Chondrocyte (in vitro differentiated cells): ENCODE data around the gene SUCNR1. TPM values are rescaled to one million over a fixed set of nuclear protein-coding genes. Genes with fewer than 3 reads are reported as not detected.
A peak's percentile ranks its signal among the peaks of the same experiment; 100 is the strongest.

Experiments used
- DNase-seq: peaks from one replicate; pipeline ENCODE4 v3.0.0; 2021; ENCODE audit warnings: mixed read lengths, low spot score
- H3K27ac Mint-ChIP-seq: one replicate; pipeline ENCODE4 v1.8.0; 2021; ENCODE audit warnings: mild to moderate bottlenecking, moderate library complexity, mixed read lengths; ENCODE audit not compliant: unreplicated experiment
- H3K27me3 Mint-ChIP-seq: 2 replicates; pipeline ENCODE4 v1.8.0; 2021; ENCODE audit warnings: low read depth, mixed read lengths
- H3K36me3 Mint-ChIP-seq: 2 replicates; pipeline ENCODE4 v1.8.0; 2021; ENCODE audit warnings: low read depth, mixed read lengths
- H3K4me1 Mint-ChIP-seq: 2 replicates; pipeline ENCODE4 v1.8.0; 2021; ENCODE audit warnings: low read depth, mild to moderate bottlenecking, mixed read lengths
- H3K4me3 Mint-ChIP-seq: one replicate; pipeline ENCODE4 v1.8.0; 2021; ENCODE audit warnings: mild to moderate bottlenecking, moderate library complexity, mixed read lengths; ENCODE audit not compliant: unreplicated experiment
- H3K9me3 Mint-ChIP-seq: 2 replicates; pipeline ENCODE4 v1.8.0; 2021; ENCODE audit warnings: low read depth, mixed read lengths
- total RNA-seq: library from RNA; stranded (reverse); gene quantifications from 3 replicates; pipeline ENCODE4 v1.2.1, GENCODE V29; 2021
- TF ChIP-seq, protein P1 (sequence below): fragments of 200-600 bp; sonication (generic); IDR thresholded peaks from 2 replicates; pipeline ENCODE4 v1.5.0; 2021; ENCODE audit warnings: antibody characterized with exemption, mild to moderate bottlenecking, moderate library complexity

Gene SUCNR1
- total RNA-seq, 1 donor from 2014 or later, result 0.12 TPM

DNA sequence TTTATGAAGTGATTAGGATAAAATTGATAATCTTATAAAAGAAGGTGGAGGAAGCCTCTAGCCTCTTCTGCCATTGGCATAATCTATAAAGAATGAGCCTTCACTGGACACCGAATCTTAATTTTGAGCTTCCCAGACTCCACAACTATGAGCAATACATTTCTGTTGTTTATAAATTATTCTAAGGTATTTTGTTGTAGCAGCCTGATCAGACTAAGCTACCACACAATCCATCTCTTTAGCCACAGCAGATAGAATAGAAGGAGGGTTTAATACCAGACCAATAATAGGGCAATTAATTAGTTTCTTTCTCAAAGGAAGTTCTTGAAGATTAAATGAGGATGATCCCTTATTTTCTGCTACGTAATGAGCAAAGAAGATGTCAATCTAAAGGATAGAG is 33.3 kb downstream of the SUCNR1 start:
- Mint-ChIP-seq H3K4me3 (no peak overlapping the region), H3K27ac (no peak overlapping the region), H3K36me3 (no peaks in the 10 kb centered on the region), H3K4me1 (peaks cover 34% of the 10 kb centered on the region), H3K27me3 (no peaks in the 10 kb centered on the region), H3K9me3 (peaks cover 2% of the 10 kb centered on the region)
- DNase-seq, result no peak
- TF ChIP-seq, protein P1, sequence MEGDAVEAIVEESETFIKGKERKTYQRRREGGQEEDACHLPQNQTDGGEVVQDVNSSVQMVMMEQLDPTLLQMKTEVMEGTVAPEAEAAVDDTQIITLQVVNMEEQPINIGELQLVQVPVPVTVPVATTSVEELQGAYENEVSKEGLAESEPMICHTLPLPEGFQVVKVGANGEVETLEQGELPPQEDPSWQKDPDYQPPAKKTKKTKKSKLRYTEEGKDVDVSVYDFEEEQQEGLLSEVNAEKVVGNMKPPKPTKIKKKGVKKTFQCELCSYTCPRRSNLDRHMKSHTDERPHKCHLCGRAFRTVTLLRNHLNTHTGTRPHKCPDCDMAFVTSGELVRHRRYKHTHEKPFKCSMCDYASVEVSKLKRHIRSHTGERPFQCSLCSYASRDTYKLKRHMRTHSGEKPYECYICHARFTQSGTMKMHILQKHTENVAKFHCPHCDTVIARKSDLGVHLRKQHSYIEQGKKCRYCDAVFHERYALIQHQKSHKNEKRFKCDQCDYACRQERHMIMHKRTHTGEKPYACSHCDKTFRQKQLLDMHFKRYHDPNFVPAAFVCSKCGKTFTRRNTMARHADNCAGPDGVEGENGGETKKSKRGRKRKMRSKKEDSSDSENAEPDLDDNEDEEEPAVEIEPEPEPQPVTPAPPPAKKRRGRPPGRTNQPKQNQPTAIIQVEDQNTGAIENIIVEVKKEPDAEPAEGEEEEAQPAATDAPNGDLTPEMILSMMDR, result no peak

DNA sequence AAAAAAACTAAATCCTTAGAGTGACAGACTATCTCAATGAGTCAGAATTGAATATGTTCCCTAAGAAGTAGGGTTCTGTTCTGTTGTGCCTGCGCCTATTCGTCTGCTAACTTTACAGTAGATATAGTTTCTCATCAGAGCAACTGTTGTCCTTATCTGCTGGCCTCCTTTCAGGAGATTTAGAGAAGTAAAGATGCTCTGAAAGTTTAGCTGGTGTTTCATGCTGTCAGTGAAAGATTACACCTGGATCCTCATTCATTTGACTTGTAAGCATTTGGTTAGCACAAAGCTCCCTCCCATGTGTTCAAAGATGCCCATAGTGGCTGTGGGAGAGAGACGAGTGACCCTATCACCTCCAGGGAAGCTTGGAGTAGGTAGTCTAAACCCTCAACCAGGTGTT is 35.0 kb downstream of the SUCNR1 start:
- H3K27me3 Mint-ChIP-seq, result no peaks in the 10 kb centered on the region
- peaks cover 29% of the 10 kb centered on the region for H3K4me1 Mint-ChIP-seq
- no peak overlapping the region for H3K27ac Mint-ChIP-seq
- H3K9me3 Mint-ChIP-seq, result peaks cover 6% of the 10 kb centered on the region
- H3K4me3 Mint-ChIP-seq, result no peak overlapping the region
- TF ChIP-seq, protein P1, result no peak
- no peak for DNase-seq
- no peaks in the 10 kb centered on the region for H3K36me3 Mint-ChIP-seq

DNA sequence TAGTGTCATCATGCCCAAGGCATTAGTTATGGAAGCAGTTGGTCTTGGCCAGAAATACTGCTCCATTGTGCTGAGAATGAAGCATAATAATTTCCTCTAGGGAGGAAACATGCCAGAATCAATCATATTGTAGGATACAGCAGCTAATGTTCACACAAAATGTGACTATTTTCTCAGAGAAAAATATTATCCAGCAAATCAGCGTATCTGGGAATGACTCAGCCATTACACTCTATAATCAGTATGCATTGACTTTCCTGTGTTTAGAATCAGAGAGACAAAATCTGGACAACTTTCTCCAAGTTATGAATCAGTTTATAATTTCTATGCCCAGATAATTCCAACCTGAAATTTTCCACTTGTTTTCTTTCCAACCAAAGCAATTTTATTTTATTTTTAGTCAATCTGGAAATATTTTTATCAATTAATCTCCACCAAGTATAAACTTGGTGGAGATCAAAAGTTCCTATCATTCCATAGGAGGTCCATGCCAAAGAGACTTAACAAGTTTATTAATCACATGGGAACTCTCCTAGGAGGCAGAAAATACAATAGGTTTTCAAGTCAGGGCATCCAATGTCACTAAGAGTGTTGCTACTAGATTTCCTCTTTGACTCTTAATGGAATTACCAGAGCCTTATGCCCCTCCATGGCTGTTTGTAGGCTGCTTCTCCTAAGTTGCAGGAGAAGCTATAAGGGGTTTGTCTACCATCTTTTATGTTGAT is 36.4 kb downstream of the SUCNR1 start:
- Mint-ChIP-seq H3K27me3 (no peaks in the 10 kb centered on the region), H3K36me3 (no peaks in the 10 kb centered on the region), H3K27ac (peak overlapping the region; percentile 8), H3K9me3 (peaks cover 6% of the 10 kb centered on the region), H3K4me1 (peaks cover 18% of the 10 kb centered on the region), H3K4me3 (no peak overlapping the region)
- no peak for DNase-seq
- TF ChIP-seq, protein P1, result no peak

DNA sequence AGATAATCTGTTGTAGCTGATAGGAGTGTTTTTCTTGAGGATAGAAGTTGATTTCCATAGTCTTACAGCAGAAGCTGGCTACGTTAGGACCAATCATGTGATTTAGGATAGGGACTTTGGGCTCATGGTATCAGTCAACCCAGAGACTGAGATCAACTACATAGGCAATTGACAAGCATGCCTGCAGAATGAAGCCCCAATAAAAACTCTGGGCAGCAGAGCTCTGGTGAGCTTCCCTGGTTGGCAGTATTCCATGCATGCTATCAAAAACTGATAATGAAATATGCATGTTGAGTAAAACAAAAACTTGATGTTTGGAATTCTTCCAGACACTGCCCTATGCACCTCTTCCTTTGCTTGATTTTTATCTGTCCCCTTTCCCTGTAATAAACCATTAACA is 38.0 kb downstream of the SUCNR1 start:
- no peaks in the 10 kb centered on the region for H3K27me3 Mint-ChIP-seq
- H3K27ac Mint-ChIP-seq, result no peak overlapping the region
- peaks cover 6% of the 10 kb centered on the region for H3K9me3 Mint-ChIP-seq
- no peak overlapping the region for H3K4me3 Mint-ChIP-seq
- H3K36me3 Mint-ChIP-seq, result no peaks in the 10 kb centered on the region
- TF ChIP-seq, protein P1, result no peak
- peaks cover 22% of the 10 kb centered on the region for H3K4me1 Mint-ChIP-seq
- no peak for DNase-seq

DNA sequence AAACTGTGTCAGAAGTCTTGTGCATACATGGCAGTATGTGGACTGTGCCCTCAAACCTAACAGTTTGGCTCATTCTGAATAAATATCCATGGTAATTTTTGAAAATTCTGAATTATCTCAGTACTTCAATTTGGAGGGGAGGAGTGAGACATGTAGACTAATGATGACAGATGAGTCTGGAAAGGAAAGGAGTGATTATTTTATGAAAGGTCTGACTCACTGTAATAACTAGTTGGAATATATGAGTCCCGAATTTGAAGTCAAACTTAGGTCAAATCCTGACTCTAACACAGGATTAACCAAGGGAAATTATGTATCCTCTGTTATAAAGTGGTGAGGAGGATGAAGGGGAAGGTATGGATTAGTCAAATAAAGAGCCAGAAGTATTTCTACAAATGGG is 38.6 kb downstream of the SUCNR1 start:
- Mint-ChIP-seq H3K9me3 (peaks cover 6% of the 10 kb centered on the region), H3K4me1 (peaks cover 22% of the 10 kb centered on the region), H3K4me3 (no peak overlapping the region), H3K36me3 (no peaks in the 10 kb centered on the region), H3K27me3 (no peaks in the 10 kb centered on the region), H3K27ac (no peak overlapping the region)
- TF ChIP-seq, protein P1, result no peak
- no peak for DNase-seq
